UCSD-AML1 (cell line): ENCODE measurements around the gene NACC2.

Source experiments
- DNase-seq: peaks from one replicate; lab custom pipeline; 2025; ENCODE audit not compliant: unreplicated experiment; lab: John Stamatoyannopoulos, UW

The NACC2 gene

GRCh38 chr9:136093995-136094881 is 851 bp downstream of the NACC2 start:
- peak; percentile 70 for DNase-seq

- DNase-seq, result no peak
These were observed 1.6 kb downstream of the NACC2 start for GRCh38 chr9:136093346-136093986.

GRCh38 chr9:136092741-136093140 is 2.3 kb downstream of the NACC2 start:
- DNase-seq, result no peak

- DNase-seq, result no peak
These were observed 2.8 kb downstream of the NACC2 start for GRCh38 chr9:136092353-136092650.

GRCh38 chr9:136091582-136092352 is 3.3 kb downstream of the NACC2 start:
- no peak for DNase-seq

GRCh38 chr9:136090768-136091581 is 4.1 kb downstream of the NACC2 start:
- no peak for DNase-seq

- no peak for DNase-seq
These were observed 4.9 kb downstream of the NACC2 start for GRCh38 chr9:136090056-136090735.

- DNase-seq, result no peak
These were observed 5.4 kb downstream of the NACC2 start for GRCh38 chr9:136089697-136090045.

GRCh38 chr9:136088939-136089696 is 6.0 kb downstream of the NACC2 start:
- DNase-seq, result no peak

- no peak for DNase-seq
These were observed 6.6 kb downstream of the NACC2 start for GRCh38 chr9:136088481-136088938.

- DNase-seq, result no peak
These were observed 7.2 kb downstream of the NACC2 start for GRCh38 chr9:136087741-136088480.

- DNase-seq, result no peak
These were observed 7.9 kb downstream of the NACC2 start for GRCh38 chr9:136086951-136087740.

GRCh38 chr9:136086213-136086881 is 8.7 kb downstream of the NACC2 start:
- no peak for DNase-seq

GRCh38 chr9:136085815-136086212 is 9.3 kb downstream of the NACC2 start:
- DNase-seq, result no peak

GRCh38 chr9:136084063-136084944 is 10.8 kb downstream of the NACC2 start:
- no peak for DNase-seq

- DNase-seq, result no peak
These were observed 11.5 kb downstream of the NACC2 start for GRCh38 chr9:136083558-136084062.
